ENCODE results near the gene CAPRIN2.

GRCh38 chr12:30726647-30727046 is 28.1 kb downstream of the CAPRIN2 start:
- no peak for TF ChIP-seq CTCF (conservative IDR thresholded peaks at IDR 0.05)
- TF ChIP-seq ZFX (IDR thresholded peaks at IDR 0.05) = no peak

Data from C4-2B (cell line).